ENCODE results near the gene RASGRP4.

DNA sequence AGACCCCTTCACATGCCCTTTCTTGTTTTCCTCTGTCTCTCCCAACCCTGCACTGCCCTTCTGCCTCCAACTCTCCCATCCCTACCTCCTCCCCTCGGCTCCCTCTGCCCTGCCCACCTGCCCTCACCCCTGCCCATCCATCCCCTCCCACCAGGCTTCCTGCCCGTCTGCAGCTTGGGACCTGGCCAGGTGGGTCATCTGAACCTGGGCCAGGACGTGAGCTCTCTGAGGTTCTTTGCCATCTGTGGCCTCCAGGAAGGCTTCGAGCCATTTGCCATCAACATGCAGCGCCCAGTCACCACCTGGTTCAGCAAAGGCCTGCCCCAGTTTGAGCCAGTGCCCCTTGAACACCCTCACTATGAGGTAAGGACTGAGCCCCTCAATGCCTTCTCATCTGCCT, 43.1 kb upstream of the RASGRP4 start:
- TF ChIP-seq CTCF (conservative IDR thresholded peaks at IDR 0.05) (no peak), ZFX (IDR thresholded peaks at IDR 0.05) (no peak)

Data from C4-2B (cell line).